H4 (cell line): ENCODE measurements around the gene CERKL. TPM values are rescaled to one million over a fixed set of nuclear protein-coding genes. Genes with fewer than 3 reads are reported as not detected.

Experiments
- DNase-seq: peaks from one replicate; pipeline ENCODE4 v3.0.0-alpha.2; 2015; ENCODE audit warnings: low spot score
- total RNA-seq: library from RNA; depleted of rRNA; stranded (reverse); fragments of >200 nt; shearing (Covaris generic); gene quantifications from 2 replicates; pipeline ENCODE4 v1.2.3, GENCODE V29; 2014

CERKL gene
- total RNA-seq, 1 experiment from 2014 or later, result 0.85 TPM

DNA sequence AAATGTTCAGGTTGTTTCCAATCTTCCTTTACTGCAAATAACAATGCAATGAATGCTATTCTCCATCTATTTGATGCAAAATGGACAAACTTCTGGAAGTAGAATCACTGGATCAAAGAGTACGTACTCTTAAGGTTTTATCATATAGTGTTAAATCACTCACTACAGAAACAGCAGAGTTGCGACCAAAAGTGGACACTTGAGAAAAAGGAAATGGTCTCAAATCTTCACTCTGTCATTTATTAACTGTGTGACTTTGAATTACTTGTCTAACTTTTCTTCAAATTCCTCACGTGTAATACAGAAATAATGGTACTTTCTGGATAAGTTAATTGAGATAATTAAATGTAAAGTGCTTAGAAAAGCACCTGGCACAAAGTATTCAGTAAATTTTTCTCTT lies 78.1 kb downstream of the CERKL start:
- no peak for DNase-seq

DNA sequence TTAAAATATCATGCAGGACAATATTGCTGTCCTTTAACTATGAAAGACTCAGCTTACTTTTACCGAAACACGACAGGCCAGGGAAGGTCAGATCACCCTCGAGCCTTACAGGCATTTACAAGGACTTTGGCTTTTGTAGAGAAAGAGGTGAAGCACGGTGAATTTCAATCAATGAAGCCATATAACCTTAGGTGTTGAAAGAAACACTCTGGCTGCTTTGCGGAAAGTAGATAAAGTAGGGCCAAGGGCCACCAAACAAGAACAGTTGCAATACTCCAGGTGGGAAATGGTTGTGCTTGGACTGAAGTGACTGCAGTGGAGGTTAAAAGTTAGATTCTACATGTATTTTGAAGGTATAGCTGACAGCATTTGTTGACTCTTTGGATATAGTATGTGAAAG lies 80.5 kb downstream of the CERKL start:
- DNase-seq, result no peak

DNA sequence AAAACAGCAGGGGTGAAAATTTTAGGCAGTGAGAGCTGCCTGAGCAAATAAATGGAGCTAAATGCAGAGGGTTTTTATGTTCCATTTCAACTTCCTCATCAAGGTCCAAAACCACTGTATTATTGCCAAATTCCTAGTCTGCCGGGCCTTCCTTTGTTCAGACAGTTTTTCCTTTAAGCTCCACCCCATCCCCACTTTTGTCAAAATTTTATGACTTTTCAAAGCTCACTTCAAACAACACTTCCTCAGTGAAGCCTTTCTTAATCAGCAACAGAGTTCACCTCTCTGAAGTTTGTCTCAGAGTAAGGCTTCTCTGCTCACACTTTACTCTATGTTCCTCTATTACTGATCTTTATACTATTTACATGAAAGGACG lies 81.3 kb downstream of the CERKL start:
- DNase-seq, result no peak

DNA sequence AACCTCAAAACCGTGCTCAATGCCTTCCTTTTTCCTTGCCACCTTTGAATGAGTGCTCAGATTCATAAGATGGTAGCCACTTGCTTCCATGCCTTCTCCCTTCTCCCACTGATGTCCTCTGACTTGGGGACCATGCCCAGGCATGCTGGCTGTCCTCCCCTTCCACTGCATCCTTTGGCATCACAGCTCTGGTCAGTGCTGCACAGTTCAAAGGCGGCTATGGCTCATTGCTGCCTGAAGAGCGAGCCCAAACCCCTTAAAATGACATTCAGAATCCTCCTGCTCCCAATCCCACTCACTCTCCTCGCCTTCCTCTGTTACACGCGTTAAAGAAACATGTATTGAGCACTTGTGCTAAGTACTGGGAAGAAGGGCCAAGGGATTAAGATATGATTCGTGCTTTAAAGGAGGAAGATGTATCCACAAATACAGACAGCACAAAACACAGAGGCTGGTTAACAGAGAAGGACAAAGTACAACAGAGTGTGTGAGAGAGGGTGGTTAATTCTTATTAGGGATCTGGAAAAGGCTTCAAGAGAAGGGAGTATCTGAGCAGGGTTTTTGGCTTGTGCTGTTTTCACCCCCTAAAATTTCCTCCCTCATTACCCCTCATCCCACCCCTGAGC lies 81.8 kb downstream of the CERKL start:
- DNase-seq, result no peak

GRCh38 chr2:181574321-181574720 lies 82.6 kb downstream of the CERKL start:
- DNase-seq, result no peak

DNA sequence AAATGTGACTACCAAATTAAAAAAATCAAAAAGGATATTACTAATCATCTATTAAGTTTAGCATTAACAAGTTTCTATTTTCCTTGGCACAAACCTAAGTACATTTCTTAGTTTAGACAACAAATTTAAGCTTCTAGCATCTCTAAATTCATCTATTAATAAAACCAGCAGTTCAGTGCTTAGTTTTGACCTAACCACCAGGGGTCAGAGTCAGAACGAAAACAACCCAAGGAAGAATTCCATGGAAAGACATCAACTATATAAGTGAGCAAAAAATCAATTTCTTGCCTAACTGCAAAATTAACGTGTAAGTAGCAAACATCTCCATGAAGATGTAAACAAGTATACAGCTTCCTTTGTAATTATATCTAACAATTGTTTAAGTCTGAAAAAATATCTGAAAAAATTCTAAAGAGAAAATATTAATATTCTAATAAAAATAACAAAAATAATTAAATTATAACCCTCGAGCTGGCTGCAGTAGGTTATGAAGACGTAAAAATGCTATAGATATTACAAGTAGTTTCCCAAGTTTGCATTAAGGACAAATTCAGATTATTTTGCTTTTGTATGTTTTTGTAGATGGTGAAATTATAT lies 83.7 kb downstream of the CERKL start:
- DNase-seq, result peak; percentile 21

DNA sequence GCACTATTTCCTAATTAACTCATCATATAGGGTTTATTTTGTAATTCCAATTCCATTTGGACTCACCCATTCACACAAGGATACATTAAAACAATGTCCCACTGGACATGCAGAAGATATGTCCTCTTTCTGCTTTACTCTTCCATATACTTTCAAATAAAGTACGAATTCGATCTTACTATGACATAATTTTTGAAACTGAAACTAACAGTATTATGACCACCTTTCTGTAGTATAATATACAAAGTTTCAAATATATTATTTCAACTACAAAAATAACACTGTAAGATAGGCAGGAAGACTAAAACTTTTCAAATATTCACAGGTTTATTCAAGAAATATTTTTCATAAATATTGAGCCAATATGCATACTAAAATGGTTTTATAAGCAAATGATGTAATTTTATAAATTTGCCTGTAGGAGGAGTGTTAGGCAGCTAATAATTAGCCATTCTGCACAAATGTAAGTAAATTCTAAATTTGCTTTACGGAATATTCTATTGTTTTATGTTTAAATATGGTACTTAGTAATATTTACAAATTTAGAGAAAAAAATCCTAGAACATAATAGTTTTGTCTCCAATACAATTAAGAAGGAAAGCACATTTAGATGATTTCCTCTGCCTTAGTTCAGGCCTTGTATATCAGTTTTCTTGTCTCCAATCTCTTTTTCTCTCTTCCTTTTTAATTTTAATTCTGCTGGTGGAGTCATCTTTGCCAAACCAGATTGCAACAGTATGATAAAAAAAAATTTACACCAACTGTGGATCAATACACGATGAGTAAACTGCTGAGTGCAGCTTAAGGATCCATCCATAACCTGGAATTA lies 85.9 kb downstream of the CERKL start:
- no peak for DNase-seq

DNA sequence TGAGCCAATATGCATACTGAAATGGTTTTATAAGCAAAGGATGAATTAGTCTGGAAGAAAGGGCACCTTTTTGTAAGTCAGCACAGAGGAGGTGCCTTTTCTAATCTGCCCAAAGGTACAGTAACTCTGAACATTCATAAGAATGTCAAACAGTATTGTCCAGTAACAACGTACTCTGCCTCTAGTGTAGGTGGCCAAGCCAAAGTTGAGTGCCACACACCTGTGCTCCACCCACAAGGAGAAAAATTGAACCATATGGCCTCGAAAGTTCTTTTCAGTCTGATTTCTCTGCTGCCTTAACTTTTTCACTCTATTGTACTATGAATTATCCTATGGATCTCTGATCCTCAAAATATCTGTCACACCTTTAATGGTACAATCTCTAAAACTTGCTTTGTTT lies 86.8 kb downstream of the CERKL start:
- DNase-seq, result no peak

DNA sequence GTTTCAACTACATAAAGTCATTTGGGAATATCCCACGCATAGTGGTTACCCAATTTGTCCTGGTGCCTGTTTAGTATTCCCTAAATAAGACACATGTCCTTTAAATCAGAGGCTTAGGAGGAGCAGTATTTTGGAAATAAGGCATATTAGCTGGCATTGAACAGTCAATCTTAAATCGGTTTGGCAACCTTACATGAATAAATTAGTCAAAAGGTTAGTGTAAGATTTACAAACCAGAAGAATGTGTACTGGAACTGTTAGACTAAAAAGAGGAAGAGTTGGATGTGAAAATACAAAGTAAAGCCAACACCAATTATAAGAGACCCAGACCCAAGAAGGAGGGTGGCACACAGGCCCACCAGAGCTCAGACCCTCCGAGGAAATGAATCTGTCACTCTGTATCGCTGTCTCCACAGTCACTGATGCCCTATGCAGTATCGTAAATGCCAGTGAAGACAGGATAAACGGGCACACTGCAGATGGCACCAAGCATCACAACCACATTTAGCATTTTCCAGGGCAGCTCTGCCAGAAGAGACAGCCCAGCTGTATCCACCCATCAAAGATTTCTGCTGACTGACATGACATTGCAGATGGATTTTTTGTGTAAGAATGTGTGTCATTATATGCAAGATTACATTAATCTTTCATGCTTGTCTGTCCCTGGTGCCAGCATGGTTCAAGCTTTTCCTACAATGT lies 90.4 kb downstream of the CERKL start:
- DNase-seq, result no peak

GRCh38 chr2:181563101-181563692 lies 93.7 kb downstream of the CERKL start:
- no peak for DNase-seq

DNA sequence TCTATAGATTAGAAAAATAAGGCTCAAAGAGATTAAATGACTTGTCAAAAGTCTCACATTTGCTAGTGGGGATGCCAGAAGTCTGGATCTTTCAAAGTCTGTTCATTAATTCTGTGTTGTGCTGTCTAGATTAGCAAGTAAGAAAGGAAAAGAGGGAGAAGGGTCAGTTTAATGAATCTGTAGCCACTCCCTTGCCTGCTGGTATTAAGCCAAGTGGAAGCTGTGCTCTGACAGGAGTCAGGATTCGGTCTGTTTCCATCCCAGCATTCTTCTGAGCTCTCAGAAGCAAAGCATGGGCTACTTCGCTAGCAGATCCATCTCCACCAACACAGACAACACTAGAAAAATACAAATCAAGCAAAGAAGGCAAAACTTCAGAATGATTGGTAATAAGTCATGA lies 98.5 kb downstream of the CERKL start:
- DNase-seq, result no peak

DNA sequence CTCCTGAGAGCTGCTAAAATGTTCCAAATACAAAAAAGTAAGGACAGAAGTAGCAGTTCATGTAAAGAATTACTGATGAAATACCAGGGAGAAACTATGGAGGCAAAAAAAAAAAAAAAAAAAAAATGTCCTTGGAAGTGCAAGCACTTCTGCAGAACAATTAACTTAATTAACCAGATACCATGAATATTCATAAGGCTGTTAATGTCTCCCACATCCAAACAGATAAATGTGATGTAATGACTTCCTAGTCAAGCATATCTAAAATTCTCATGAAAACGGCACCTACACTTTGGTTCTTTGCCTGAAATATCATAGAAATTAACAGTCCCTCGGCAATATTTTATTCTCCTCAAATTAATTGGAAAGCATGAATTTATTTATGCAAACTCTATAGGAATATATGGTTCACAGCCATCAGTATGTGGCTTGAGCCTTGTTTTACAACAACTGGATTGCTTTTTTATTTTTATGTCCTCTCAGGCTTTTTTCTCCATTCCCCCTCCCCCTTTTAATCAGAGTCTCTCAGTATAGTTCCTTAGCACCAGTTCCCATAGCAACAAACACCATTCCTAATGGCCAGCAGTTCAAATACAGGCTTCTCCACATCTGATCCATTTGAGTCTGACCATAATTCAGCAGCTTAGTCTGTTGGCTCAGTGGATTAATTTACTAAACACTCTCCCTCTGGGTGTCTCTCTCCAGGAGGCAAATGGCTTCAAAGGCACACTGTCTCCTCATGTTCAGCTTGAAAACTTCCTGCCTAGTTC lies 102.7 kb downstream of the CERKL start:
- DNase-seq, result no peak

GRCh38 chr2:181553244-181553643 lies 103.7 kb downstream of the CERKL start:
- DNase-seq, result no peak

DNA sequence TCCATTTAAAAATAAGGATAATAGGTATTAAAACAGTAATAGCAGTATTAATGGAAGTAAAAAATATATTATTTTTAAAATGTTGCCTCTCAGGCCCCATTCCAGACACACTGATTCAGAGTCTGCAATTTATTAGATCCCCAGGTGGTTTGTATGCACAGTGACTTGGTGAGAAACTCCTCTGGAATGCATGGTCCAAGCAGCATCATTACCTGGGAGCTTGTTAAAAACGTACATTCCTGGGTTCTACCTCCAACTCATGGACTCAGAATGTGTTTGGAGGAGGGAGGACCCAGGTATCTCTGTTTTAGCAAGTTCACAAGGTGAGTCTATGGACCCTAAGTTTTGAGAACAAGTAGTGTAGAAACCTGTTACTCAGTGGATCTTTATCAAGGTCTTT lies 104.1 kb downstream of the CERKL start:
- no peak for DNase-seq

DNA sequence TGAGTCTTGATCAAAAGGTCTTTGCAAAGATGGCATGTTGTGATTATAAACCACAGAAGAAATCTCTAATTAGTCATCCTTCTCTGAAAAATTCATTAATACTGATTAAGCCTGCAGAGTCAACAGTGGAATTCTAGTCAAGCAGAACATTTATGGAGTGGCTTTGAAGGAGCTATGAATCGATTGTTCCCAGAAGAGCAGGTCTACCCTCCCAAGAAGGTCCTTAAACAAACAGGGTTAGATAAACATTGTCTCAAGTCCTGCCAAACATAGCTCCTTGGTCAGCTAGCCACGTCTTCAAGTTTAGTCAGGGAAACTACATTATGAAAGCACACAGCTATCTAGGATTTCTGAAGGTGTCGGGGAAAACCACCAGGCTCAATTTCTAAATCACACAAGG lies 110.8 kb downstream of the CERKL start:
- DNase-seq, result no peak

- no peak for DNase-seq
These were observed 114.7 kb downstream of the CERKL start for GRCh38 chr2:181542170-181542569.

- DNase-seq, result no peak
These were observed 116.5 kb downstream of the CERKL start for GRCh38 chr2:181540421-181540820.

DNA sequence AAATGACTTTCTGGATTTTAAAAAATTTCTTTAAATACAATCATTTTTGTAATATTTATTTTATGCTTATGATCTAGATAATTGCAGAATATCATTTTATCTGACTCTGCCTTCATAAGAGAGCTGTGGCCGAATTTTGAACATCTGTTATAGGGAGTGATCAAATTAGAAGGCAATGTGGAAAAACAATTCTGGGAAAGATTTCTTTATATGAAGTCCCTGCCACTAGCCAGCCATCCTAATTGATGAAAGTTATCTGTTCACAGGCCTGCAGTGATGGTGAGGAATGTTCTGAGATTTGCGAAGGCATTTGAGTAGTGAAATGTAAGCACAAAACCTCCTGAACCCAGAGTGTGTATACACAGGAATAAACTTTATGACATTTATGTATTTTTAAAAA lies 120.2 kb downstream of the CERKL start:
- no peak for DNase-seq

DNA sequence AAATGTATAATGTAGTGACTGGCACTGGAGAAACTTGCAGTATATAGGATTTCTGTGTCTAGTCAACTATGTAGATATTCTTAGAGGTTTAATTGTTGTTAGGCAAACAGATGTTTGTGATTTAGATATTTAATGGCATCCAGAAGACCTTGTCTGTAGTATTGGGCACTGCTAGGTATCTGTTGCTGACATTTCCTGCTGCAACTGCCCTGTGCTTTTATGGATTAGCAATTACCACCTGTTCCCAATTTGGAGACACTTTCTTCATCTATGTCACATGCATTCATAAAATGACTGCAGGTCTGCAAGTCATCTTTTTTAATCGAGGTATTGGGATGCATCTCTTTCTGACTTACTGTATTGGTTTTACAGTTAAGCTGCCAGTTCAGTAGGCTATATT lies 128.5 kb downstream of the CERKL start:
- DNase-seq, result no peak

GRCh38 chr2:181527058-181527457 lies 129.8 kb downstream of the CERKL start:
- no peak for DNase-seq

DNA sequence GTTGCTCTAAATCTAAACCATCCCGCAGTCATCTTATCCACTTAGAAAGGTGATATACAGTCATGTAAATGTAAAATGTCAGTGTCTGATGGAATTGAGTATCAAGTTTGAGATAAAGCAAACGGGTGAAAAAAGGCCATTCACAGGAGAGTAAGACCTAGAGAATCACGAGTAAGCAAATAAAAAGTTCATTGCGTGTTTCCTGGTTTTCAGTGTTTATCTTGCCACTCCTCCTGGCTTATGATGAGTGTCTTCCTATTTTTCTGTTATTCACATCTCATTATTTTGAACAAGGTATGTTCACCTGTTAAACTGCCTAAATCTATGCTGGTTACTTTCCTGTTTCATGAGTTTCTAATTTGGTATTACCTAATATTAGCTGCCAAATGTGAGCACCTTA lies 130.9 kb downstream of the CERKL start:
- no peak for DNase-seq
